ENCODE measurements around the gene NFIC.
"Not testable (repeated sequence)": the region's sequence is repeated elsewhere in the genome, so short reads cannot be mapped to it uniquely, and the experiment has no call there.

The NFIC gene

GRCh38 chr19:3338541-3339181 lies 27.7 kb upstream of the NFIC start:
- DNase-seq, result peak; percentile 29

DNA sequence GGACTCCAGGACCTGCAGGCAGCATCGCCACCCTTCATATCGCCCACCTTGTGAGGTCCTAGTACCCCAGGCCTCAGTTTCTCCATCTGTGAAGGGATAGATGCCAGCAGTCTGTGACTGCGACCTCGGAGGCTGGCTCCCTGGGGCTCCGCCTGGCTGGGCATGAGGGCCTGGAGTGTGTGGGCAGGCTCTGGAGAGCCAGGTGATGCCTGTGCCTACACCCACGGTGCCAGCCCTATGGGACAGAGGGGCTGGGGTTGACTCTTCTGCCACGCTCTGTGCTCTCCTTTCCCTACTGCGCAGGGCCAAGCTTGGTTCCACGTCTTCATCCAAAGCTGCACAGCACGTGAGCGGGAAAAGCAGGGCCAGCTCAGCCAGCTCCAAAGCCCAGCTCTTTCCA lies 26.0 kb upstream of the NFIC start:
- DNase-seq, result no peak

DNA sequence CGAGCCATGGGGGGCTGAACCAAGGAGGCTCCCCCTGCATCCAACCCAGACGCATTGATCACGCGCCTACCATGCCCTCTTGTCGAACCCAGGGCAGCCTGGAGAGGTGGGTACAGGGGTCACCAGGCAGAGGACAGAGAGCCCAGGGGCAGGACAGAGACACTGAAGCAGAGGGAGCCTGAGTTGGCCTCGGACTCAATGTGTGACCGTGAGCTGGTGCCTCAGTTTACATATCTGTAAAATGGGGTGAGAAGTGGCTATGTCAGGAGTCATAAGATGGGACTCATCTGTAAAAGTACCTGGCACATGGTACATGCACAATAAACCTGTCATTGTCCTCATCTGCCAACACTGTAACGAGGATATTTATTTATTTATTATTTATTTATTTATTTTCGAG lies 24.1 kb upstream of the NFIC start:
- no peak for DNase-seq

- not testable (repeated sequence) for DNase-seq
These were observed 23.4 kb upstream of the NFIC start for GRCh38 chr19:3342962-3343361.

DNA sequence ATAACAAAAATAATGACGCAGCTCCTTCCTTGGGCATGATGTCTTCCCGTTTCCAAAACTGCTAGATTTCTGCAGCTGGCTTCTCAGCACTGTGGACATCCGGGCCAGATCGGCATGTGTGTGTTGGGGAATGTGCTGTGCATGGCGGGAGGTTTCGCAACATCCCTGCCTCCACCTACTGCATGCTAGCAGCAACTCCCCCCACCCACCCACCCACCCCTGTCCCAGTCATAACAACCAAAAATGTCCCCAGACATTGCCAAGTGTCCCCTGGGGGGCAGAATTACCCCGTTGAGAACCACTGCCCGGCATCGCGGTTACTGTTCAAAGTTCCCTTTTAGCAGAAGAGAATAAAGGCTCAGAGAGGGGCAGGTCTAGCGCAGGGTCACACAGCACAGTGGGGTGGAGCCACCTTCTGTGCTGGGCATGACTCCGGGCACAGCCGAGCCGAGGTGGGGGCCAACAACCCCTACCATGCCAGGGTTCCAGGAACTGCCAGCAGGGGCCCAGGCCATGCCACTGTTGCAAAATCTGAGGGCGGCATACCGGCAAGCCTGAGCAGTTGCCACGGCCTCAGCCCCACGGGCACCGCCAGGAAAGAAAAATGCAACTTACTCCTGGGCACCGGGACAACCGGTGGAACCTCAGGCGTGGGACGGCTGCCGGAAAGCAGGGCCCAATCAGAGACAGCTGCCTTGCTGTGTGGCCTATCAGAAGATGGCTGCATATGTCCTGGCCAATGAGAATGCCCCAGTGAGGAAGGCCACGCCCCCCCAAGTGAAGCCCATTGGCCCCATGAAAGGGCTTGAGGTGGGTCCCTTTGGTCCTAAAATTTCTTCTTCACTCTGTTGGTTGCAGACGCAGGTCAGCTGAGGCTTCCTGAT lies 22.5 kb upstream of the NFIC start:
- peak; percentile 58 for DNase-seq

- no peak for DNase-seq
These were observed 21.5 kb upstream of the NFIC start for GRCh38 chr19:3344608-3345598.

GRCh38 chr19:3345850-3346460 lies 20.4 kb upstream of the NFIC start:
- DNase-seq, result no peak

DNA sequence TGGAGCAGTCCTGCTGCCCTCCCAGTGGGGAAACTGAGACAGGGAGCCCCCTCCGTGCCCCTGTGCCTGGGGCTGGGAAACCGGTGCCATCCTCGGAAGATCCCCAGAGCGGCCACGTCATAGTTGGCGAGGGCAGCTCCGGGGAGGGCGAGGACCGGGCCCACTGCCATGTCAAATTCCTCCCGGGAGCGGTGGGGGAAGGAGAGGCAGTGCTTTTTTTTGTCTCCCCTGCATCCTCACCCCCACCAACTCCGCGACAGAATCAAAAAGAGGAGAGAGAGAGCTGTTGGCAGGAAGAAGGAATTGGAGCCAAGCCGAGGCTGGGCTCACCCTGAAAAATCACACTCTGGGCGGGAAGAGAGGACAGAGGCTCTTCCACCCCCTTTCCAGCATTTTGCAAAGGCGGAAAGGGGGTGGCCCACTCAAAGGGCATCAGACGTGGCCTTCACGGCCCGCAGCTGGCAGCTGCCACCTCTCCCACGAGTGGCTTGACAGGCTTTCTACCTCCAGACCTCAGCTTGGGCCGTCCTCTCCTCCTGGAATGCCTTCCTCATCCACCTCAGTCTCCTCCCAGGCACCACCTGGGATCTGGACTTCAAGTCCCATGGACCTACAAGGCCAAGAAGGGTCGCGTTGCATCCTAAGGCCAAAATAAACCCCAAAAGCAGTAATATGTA lies 19.6 kb upstream of the NFIC start:
- no peak for DNase-seq

- no peak for DNase-seq
These were observed 18.3 kb upstream of the NFIC start for GRCh38 chr19:3348042-3348441.

DNA sequence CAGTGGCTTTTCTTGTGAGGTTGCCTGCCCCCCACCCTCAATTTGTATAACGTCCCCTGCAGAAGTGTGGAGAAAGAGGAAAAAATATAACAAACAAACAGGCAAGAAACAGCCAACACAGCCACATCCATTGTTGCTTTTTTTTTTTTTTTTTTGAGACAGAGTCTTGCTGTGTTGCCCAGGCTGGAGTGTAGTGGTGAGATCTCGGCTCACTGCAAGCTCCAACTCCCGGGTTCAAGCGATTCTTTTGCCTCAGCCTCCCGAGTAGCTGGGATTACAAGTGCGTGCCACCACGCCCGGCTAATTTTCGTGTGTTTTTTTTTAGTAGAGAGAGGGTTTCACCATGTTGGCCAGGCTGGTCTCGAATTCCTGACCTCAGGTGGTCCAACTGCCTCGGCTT lies 17.9 kb upstream of the NFIC start:
- DNase-seq, result not testable (repeated sequence)

DNA sequence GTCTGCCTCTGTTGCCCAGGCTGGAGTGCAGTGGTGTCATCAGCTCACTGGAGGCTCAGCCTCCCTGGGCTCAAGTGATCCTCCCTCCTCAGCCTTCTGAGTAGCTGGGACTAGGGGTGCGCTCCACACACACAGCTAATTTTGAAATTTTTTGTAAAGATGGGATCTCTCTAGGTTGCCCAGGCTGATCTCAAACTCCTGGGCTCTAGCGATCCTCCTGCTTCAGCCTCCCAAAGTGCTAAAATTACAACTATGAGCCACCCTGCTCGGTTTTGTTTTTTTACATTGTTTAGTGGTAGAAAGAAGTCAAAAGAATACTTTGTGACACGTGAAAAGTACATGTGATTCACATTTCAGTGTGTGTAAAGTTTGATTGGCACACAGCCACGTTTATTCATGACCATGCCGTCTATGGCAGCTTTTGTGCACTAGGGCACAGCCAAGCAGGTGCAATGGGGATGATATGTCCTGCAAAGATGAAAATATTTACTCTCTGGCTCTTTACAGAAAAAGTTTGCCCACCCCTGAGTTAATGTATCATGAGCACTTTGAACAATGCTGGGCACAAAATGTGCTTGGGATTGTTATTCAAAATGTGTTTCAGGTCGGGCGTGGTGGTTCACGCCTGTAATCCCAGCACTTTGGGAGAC lies 16.2 kb upstream of the NFIC start:
- DNase-seq, result peak; percentile 86

GRCh38 chr19:3351702-3352447 lies 14.5 kb upstream of the NFIC start:
- DNase-seq, result no peak

GRCh38 chr19:3353493-3353892 lies 12.9 kb upstream of the NFIC start:
- DNase-seq, result no peak

- DNase-seq, result no peak
These were observed 9.6 kb upstream of the NFIC start for GRCh38 chr19:3356805-3357204.

DNA sequence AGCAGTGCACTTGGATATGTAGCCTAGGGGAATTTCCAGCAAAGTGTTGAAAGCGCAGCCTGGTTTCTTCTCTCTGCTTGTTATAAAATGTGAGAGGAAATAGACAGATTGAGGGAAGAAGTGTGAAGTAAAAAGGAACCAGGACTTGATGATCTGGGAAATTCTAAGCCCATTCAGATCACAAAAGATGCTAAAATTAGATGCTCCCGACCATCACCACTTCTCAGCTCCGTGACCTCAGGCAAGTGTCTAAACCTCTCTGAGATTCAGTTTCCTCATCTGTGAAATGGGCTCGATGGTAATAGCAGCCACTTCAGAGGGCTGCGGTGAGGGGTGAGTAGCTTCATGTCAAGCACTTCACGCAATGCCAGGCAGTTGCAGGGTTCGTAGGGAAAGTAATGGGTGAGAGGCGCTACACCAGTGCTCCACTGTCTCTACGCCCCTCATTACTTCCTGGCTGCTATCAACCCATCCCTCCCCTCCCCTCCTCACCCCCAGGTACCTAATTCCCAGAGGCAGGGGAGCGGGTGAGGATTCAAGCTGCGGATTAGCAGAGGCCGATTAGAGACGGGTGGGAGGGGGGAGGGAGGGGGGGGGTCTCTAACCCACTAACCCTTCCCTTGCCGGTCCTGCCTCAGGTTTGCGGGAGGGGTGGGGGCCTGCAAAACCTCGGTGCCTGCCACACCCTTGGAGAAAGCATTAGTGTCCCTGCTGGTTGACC lies 9.0 kb upstream of the NFIC start:
- no peak for DNase-seq

DNA sequence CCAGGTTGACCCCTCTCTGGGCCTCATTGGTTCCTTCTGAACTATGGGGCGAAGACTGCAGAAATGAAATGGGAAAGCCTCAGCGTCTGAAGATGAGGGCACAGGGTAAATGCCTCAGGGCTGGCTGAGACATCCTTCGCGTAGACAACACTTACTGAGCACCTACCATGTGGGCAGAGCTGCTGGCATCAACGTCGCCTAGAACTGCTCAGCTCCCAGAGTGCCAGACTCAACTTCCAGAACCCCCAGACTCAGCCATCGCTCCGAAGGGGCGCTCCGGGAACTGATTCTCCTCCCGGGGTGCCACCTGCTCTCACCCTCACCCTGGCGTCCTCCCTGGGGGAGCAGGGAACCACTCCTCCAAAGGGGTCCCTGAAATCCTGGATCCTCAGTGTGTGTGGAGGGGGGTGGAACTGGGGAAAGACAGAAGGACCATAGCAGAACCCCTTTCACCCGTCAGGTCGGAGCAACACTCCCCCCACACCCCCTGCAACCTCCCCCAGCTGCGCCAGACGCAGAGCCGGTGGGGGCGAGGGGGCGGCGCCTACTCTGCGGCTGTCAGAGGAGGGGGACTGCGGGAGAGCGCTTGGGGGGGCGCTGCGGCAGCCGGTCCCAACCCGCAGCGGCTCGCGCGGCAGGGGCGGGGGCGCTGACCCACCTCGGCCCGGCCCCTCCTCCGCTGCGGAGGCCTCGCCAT lies 8.2 kb upstream of the NFIC start:
- DNase-seq, result no peak

DNA sequence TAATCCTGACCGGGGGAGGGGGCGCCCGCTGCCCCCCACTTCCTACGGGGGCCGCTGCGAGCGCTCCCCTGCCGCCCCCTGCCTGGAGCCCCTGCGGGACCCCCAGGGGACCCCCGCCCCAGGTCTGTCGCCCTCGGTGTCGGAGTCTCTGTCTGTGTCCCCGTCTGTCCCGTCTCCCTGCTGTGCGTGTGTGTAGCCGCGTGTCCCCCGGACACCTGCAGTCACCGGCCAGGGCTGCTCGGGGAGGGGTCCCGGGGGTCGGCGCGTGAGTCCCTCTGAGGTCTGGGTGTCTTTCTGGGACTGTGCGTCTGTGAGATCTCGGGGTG lies 7.7 kb upstream of the NFIC start:
- no peak for DNase-seq

GRCh38 chr19:3359015-3359918 lies 7.1 kb upstream of the NFIC start:
- DNase-seq, result peak; percentile 61

Measured in NCI-H774 (cell line).